Sigmoid colon (tissue), 4 donors: ENCODE measurements around the gene CDC27.
"Not testable (repeated sequence)": the region's sequence is repeated elsewhere in the genome, so short reads cannot be mapped to it uniquely, and the experiment has no call there.

ENCODE experiments used
- EP300 ChIP-seq, 4 donors: sonication (generic); formaldehyde crosslinking; IDR thresholded peaks; one replicate each; pipeline ENCODE4 v1.6.1; 2017; ENCODE audit warnings: antibody characterized with exemption in 4 of 4
- POLR2A ChIP-seq, 2 donors: fragments of 450-650 bp; IDR thresholded peaks; one replicate each; pipeline ENCODE4 v1.6.1; 2016; ENCODE audit warnings: antibody characterized with exemption in 2 of 2, mild to moderate bottlenecking in 2 of 2, moderate library complexity in 2 of 2
- POLR2AphosphoS5 ChIP-seq, 4 donors: sonication (generic); formaldehyde crosslinking; IDR thresholded peaks; one replicate each; pipeline ENCODE4 v1.6.1; 2017; ENCODE audit warnings: antibody characterized with exemption in 4 of 4
- TF ChIP-seq, protein P1 (sequence below), 4 experiments: fragments of 450-650 bp in 3 of 4; fragments of 200-600 bp in 1 of 4; IDR thresholded peaks; one replicate each; pipeline ENCODE4 v1.5.1; 2016 to 2019; ENCODE audit warnings: antibody characterized with exemption in 4 of 4, mild to moderate bottlenecking in 3 of 4, moderate library complexity in 2 of 4

DNA sequence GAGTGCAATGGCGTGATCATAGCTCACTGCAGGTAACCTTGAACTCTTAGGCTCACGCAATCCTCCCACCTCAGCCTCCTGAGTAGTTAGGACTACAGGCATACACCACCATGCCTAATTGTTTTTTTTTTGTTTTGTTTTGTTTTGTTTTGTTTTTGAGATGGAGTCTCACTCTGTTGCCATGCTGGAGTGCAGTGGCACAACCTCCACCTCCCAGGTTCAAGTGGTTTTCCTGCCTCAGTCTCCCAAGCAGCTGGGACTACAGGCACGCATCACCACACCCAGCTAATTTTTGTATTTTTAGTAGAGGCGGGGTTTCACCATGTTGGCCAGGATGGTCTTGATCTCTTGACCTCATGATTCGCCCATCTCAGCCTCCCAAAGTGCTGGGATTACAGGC, 54.7 kb downstream of the CDC27 start:
- TF ChIP-seq, protein P1, sequence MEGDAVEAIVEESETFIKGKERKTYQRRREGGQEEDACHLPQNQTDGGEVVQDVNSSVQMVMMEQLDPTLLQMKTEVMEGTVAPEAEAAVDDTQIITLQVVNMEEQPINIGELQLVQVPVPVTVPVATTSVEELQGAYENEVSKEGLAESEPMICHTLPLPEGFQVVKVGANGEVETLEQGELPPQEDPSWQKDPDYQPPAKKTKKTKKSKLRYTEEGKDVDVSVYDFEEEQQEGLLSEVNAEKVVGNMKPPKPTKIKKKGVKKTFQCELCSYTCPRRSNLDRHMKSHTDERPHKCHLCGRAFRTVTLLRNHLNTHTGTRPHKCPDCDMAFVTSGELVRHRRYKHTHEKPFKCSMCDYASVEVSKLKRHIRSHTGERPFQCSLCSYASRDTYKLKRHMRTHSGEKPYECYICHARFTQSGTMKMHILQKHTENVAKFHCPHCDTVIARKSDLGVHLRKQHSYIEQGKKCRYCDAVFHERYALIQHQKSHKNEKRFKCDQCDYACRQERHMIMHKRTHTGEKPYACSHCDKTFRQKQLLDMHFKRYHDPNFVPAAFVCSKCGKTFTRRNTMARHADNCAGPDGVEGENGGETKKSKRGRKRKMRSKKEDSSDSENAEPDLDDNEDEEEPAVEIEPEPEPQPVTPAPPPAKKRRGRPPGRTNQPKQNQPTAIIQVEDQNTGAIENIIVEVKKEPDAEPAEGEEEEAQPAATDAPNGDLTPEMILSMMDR (IDR thresholded peaks at IDR 0.05), result not testable (repeated sequence)
- not testable (repeated sequence) for TF ChIP-seq POLR2A, EP300, POLR2AphosphoS5 (IDR thresholded peaks at IDR 0.05)
